HG02852 (cell line): Measurements from ENCODE around the gene LSP1.
"Not testable (repeated sequence)": the region's sequence is repeated elsewhere in the genome, so short reads cannot be mapped to it uniquely, and the experiment has no call there.

Source experiments
- ATAC-seq: cut with Tn5 transposase; IDR thresholded peaks from one replicate; pipeline ENCODE4 v1.9.1; 2021; ENCODE audit warnings: mild to moderate bottlenecking, moderate library complexity; ENCODE audit not compliant: unreplicated experiment

The LSP1 gene

DNA sequence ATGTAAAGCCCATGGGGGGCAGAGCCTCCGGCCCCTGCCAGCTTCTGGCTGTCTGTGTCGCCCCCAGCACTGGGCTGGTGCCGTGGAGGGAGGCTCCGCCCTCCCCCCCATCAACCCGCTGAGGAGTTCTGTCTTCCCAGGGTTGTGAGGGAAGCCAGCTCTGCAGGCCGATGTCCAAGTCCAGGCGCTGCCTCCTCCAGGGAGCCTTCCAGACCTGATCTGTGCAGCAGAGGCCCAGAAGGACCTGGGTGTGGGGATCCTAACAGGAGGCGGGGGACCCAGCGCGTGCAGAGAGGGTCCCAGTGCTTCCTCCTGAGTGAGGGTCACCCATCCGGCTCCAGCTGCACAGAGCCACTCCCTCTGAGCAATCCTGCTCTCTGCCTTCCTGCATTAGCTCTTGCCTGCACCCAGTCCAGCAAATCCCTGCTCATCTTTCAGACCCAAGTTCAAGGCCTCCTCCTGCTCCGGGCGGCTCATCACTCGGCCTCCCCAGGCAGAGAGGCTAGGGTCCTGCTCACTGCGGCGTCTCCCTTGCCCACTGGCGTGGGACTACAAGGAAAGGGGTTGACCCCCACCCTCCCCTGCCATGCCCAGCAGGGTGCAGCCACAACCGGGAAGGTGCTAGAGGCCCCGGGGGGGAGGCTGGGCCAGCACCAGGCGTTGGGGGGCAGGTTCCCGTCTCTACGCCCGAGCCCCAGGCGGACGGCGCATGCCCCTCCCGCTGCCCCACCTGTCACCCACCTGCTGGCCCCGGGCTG lies 22.4 kb downstream of the LSP1 start:
- no peak for ATAC-seq

DNA sequence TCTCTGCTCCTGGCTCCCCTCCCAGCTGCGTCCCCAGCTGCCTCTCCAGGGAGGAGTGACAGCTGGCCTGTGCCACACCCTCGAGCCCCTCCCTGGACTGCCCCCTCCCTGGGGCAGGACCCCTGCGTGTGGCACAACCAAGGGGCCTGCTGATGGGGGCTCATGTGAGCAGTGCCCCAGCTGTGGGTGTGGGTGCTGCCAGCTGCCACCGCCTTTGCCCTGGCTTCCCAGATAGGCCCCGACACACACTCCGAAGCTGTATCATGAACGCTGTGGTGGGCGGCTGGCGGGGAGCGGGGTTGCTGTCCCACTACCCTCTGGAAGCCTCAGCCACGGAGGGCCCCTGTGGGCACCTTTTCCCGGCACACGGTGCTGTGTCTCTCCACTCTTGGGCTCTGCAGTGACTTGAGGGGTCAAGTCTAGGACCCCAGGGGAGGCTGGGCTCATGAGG lies 23.0 kb downstream of the LSP1 start:
- ATAC-seq: not testable (repeated sequence)

DNA sequence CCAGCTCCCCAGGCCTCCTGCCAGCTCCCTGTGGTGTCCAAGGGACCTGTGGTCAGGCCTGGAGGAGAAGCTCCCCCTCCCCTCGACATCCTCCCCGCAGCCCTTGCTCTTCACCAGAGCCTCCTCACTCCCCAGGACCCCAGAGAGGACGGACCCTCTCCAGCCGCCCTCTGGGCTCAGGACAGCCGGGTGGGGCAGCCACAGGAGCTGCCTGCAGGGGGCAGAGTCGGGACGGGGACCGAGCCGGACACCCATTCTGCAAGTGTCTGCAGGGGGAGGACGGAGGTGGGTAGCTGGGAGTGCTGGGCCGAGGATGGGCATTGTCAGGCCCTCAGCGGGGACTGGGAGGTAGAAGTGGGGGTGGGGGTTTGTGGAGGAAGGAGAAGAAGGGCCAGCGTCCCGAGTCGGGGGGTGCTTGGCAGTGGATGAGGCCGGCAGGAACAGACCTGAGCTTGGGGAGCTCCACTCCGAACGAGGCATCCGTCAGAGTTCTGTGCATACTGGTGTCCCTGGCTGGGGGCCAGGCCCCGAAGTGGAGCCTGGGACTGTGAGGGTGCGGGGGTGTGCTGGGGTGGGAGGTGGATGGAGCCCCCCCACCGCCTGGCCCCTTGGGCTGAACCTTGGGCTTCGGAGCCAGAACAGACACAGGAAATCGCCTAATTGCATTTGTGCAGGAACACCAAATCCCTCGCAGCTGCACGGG lies 23.6 kb downstream of the LSP1 start:
- ATAC-seq: no peak

DNA sequence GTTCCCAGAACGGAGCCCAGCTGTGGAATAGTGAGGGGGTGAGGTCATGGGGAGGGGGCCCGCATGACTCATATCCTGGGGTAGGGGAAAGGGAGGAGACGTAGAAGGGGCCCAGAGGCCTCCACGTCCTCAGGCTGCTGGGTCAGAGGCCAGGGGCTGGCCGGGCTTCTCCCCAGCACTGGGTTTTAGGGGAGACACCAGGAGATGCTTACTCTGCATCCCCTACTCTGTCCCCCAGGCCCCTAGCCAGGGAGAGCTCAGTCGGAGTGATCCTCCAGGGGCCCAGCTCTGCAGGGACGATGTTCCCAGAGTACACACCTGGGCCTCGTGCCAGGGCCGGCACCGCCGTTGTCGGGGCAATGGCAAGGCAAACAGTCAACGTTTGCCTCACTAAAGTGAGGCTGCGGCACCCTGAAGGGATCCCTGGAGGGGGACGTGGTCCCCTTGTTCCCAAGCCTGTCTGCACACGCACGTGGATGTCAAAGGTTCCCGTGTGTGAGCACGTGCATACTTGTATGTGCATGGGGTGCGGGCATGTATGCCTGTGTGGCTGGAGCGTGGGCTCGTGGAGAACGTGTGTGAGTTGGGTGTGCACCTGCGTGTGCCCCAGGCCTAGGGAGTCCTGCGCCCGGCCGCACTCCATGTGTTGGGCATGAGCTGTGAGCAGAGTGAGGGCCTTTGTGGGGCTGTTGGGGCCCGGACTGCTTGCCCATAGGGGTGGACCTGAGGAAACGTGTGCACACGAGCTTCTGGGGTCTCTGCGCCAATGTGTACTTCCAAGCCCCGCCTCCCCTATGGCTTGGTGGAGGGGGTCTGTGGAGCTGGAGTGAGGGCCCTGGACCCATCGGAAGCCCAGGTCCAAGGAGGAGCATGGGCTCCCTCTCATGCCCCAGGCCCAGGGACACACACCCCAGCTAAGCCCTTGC lies 24.6 kb downstream of the LSP1 start:
- no peak for ATAC-seq

DNA sequence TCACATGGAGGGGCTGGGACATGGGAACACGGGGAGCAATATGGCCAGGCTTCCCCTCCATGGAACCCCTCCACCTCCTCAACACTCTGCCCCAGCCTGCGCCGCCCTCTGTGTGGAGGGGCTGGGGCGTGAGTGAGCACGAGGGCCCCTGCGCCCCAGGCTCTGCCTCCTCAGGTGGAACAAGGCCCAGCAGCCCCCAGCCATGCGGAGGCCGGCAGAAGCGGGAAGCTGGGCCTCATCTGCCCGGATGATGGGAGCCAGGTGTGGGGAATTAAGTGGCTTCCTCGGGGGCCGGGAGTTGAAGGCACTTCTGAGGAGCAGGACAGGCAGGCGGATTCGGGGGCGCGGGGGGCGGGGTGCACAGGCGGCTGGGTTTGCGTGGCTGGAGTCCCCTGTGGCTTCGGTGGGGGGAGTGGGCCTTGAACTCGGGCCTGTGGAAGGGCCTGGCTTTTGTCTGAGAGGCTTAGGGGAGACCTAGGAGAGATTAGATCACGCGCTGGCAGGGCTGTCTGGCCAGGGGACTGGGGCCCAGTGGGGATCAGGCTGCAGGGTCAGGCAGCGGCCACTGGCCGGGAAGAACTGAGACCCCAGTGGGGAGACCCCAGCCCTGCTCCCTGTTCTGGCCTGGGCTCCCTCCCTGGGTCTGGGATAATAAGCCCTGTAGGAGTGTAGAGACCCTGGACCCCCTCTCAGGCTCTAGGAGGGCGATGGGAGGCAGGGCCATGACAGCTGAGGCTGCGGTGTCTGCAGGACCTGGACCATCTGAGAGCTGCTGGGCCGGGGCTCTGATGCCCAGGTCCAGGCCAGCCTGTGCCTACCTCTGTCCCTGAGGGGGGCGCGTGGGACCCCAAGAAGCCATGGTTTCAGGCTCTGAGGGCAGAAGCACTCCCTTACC lies 25.5 kb downstream of the LSP1 start:
- ATAC-seq: no peak

DNA sequence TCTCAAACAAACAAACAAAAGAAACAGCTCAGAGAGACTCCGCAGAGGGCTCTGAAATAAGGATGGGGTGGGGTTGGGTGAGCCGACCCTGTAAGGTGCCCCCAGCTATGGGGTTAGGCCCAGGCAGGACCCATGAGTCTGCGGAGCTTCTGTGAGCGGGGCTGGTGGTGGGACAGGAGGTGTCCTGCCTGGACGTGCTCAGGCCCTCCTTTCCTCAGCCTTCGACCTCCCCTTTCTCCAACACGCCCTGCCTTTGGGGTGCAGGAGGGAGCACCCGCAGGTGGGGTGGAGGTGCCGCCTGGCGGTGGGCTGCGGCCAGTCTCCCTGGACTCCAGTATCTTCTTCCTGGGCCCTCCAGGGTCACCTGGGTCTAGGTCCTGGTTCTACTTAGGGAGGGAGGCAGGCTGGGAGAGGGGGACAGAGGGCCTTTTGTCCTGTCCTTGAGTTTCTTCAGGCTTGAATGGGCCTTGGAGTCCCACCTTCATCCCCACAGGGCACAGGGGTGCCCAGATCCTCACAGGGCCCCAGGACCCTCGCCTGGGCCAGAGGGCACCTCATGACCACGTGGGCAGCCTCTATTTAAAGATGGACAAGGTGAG lies 26.6 kb downstream of the LSP1 start:
- no peak for ATAC-seq

DNA sequence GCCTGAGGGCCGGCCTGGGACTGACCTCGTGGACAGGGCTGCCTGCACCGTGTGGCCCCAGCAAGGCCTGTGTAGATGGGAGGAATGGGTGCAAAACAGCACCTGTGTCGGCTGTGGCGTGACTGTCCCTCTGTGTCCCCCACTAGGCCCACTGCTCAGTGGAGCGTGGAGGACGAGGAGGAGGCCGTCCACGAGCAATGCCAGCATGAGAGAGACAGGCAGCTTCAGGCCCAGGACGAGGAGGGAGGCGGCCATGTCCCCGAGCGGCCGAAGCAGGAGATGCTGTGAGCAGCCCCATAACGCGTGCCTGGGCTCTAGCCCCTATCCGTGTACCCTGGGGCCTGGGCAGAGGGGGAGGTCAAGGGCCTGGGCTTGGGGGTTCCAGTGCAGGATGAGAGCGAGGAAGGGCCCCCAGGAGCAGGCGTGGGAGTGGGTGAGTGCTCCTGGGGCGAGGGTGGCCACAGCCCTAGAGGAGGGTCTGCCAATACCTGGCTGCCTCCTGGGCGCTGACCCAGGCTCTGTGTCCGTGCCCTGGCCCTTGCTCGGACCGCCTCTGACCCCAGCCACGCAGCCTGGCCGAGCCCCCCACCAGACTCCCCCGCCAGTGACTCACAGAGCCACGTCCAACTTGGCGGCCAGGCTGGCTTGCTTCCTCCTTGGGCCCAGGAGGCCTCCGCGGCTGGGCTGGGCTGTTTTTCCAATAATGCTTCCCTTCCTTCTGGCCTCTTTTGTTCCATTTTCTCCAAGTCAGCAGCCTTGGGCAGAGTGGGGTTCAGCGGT lies 27.2 kb downstream of the LSP1 start:
- no peak for ATAC-seq

DNA sequence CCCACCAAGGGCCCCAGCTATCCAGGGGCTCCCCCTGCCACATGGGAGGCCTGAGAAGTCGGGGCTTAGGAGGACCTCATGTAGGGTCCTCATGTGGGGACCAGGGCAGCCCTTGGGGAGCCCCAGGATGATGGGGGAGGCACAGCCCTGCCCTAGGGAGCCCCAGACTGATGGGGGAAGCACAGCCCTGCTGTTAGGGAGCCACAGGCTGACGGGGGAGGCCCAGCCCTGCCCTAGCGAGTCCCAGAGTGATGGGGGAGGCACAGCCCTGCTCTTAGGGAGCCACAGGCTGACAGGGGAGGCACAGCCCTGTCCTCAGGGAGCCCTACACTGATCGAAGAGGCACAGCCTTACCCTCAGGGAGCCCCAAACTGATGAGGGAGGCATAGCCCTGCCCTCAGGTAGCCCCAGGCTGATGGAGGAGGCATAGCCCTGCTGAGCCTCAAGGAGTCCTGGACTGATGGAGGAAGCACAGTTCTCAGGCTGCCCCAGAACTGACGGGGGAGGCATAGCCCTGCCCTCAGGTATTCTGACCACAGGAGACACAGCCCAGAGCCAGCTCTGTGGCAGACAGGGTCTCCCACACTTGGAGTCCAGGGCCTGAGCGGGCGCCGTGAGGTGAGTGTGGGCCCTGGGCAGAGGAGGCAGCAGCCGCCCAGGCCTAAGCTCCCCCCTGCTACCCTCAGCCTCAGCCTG lies 28.0 kb downstream of the LSP1 start:
- ATAC-seq: no peak

DNA sequence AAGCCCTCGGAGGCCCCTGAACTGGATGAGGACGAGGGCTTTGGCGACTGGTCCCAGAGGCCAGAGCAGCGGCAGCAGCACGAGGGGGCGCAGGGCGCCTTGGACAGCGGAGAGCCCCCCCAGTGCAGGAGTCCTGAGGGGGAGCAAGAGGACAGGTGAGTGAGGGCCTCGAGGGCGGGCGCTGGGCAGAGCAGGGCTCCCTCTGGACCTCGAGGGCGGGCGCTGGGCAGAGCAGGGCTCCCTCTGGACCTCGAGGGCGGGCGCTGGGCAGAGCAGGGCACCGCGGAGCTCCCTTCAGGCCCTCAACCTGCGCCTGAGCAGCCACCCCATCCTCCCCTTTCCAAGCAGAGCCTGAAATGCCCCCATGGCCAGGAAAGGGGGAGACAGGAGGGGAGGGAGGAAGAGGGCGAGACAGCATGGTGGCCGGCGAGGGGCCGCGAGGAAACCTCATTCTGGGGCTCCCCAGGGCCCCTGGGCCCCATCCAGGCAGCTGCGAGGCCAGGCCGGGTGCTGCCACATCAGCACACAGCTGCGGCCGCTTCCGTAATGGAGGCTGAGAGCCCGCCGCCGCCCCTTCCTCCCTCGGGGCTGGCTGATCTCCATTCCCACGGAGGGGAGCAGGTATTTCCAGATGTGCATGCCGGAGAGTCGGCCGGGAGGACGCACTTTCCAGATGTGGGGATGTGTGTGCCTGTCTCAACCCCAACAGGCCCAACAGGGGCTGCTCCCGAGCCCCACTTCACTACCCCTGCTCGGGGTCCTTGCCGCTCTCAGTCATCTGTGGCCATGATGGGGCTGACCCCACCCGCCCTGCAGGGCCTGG lies 28.8 kb downstream of the LSP1 start:
- ATAC-seq: no peak

DNA sequence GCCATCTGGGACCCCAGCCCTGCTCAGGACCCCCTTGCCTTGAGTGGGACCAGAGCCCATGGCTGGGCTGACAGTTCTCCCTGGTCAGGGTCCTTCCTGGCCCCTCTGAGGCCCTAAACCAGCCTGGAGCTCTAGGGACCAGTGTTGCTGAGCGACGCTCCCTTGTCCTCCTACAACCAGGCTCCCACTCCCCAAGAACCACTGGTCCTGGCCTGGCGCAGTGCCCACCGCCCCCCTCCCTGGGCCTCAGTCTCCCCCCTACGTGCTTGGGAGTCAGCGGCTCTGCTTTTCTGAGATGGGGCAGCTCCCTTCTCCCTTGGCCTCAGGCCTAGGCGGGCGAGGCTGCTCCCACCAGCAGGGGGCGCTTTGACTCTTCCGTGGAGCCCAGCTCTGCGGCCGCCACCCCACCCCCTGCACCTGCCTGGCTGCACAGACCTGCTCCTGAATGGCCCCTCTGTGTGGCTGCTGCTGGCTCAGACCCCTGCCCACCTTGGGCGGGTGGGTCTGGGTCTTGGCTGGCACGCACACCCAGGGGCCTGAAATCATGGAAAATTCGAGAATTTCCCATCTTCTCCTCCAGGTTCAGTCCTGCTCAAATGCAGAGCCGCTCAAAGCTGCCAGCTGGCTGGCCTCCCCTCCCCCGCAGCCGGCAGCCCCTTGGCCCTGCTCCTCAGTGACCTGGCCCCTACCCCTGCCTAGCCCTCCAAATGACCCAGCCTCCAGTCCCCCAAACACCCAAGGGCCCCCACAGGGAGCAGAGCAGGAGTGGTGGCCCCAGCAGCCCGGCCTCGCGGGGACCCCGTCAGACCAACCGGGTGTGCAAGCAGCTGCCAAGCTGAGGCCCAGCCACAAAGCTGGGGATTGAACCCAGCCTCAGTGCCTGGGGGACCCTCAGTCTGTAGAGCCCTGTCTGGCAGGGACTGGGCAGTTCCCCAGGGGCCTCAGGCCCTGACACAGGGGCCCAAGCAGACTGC lies 29.7 kb downstream of the LSP1 start:
- peak; percentile 64 for ATAC-seq

DNA sequence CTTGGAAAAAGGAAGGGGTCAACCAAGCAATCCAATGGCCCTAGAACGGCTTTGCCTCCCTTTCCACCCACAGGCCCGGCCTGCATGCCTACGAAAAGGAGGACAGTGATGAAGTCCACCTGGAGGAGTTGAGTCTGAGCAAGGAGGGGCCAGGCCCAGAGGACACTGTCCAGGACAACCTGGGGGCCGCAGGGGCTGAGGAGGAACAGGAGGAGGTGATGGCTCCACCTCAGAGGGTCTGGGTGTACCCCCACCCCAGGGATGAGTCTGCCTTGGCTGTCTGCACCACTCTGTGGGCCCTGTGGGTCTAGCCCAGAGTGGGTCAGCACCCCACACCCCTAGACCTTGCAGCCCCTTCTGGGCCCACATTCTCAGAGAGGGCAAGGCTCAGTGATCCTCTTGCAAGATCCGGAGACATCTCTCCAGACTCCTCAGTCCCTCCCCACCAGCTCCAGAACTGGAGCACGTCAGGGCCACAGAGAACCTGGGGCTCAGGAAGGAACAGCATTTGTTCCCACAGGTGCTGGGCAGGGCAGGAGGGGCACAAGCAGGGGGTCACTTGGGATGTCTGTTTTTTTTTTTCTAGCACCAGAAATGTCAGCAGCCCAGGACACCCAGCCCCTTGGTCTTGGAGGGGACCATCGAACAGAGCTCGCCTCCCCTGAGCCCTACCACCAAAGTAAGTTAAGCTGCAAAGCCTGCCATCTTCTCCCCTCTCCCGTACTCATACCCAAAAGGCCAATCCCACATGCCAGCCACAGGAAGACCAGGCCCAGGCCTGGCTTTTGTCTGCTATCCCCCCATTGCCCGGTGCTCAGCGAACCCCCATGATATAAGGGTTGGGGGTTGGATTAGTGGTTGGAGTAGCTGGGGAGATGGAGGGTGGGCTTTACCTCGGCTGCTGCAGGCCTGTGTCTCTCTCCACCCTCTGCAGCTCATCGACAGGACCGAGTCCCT lies 30.7 kb downstream of the LSP1 start:
- ATAC-seq: no peak

DNA sequence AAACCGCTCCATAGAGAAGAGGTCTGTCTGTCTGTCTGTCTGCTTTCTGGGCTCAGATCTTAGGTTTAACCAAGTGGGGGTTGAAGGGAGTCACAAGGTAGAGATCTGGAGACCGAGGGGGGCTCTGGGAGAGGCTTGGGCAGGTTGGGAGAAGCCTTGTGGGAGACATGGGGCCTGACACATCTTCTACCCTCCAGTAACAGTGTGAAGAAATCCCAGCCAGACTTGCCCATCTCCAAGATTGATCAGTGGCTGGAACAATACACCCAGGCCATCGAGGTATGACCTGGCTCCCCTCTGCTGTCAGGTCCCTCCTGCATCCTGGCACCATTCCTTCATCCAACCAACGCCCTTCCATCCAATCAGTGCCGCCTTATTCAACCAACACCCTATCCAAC lies 31.4 kb downstream of the LSP1 start:
- no peak for ATAC-seq

DNA sequence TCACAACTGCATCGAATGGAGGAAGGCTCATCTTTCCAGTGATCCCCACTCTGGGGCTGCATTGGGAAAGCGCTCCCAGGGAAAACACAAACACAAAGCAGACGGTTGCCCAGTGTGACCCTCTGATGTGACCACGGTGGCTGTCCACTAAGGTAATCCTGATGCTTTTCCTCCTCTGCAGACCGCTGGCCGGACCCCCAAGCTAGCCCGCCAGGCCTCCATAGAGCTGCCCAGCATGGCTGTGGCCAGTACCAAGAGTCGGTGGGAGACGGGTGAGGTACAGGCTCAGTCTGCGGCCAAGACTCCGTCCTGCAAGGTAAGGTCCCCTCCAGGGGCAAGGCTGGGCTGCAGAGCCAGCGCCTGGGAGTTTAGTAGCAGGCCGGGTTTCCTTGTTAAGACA lies 33.7 kb downstream of the LSP1 start:
- ATAC-seq: not testable (repeated sequence)

DNA sequence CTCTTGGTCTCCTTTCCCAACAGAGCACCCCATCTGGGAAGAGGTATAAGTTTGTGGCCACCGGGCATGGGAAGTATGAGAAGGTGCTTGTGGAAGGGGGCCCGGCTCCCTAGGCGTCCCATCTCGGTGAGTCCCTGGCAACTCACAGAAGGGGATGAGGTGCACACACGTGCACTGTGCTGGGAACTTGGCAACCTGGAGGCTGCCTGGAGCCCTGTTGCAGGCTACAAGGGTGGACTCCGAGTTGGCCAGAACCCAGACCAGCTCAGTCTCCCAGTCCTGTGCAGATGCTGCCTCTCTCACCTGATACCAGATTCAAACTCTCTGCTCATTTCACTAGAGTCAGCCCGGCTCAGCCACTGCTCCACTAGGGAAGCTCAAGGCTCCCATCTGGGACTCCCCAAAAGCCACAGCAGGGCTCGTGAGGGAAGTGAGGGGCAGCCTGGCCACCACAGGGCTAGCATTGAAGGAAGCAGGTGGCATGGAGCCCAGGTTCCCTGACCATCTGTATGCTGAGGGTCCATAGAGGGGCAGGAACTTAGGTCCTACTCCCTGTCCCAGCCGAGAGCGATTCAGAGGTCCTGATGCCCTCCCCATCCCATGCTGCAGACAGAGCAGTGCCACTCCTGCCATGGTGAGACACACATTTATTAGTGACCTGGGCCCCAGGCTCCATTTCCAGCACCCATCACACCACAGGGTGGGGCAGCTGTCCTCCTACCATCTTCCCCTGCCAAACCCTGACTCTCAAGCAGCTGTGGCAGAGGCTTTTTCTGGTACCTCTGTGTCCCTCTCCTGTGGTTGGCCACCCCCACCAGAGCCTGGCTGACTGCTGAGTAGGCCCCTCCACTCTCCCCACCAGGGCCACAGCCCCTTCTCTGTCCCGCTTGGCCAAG lies 34.8 kb downstream of the LSP1 start:
- ATAC-seq: no peak
